H1 (cell line): ENCODE data around the gene CHMP1B. TPM values are rescaled to one million over a fixed set of nuclear protein-coding genes. Genes with fewer than 3 reads are reported as not detected.
A peak's percentile ranks its signal among the peaks of the same experiment; 100 is the strongest.

ENCODE experiments used
- CTCF ChIA-PET: fragments of 300-600 bp; sonication (Branson Sonifier 250); formaldehyde crosslinking; loops from one replicate; lab custom pipeline; 2021; ENCODE audit not compliant: partially characterized antibody; lab: Charles Lee
- POLR2A ChIA-PET: fragments of 300-600 bp; sonication (Branson Sonifier 250); formaldehyde crosslinking; loops from one replicate; lab custom pipeline; 2021; ENCODE audit warnings: inconsistent platforms; ENCODE audit not compliant: partially characterized antibody; lab: Charles Lee
- DNase-seq, 2 experiments: peaks; one replicate each; pipeline versions ENCODE4 v3.0.0 to v3.0.0-alpha.2; 2010 to 2022; ENCODE audit warnings: low spot score in 2 of 2, low read depth in 1 of 2, mixed read lengths in 1 of 2
- FAIRE-seq: peaks from 2 replicates; lab custom pipeline; 2011; peaks lifted over from hg19 to GRCh38; lab: Jason Lieb, UNC
- H2AFZ ChIP-seq: 2 replicates; pipeline ENCODE4 v1.8.1; 2012; ENCODE audit warnings: low read length, inconsistent platforms
- H2AK5ac ChIP-seq: 2 replicates; pipeline ENCODE4 v1.6.1; 2013; ENCODE audit warnings: low read depth, low read length
- H2BK120ac ChIP-seq: replicated peaks from 2 replicates; pipeline ENCODE3; 2013; ENCODE audit warnings: low read depth, low read length, inconsistent platforms
- H2BK12ac ChIP-seq: 2 replicates; pipeline ENCODE4 v1.6.1; 2013; ENCODE audit warnings: low read depth, low read length
- H2BK15ac ChIP-seq: 2 replicates; pipeline ENCODE4 v1.6.1; 2013; ENCODE audit warnings: low read length
- H2BK20ac ChIP-seq: 2 replicates; pipeline ENCODE4 v1.6.1; 2013; ENCODE audit warnings: low read length
- H2BK5ac ChIP-seq: 2 replicates; pipeline ENCODE4 v1.6.1; 2013; ENCODE audit warnings: low read depth, low read length
- H3K14ac ChIP-seq: 2 replicates; pipeline ENCODE4 v1.6.1; 2013; ENCODE audit warnings: inconsistent platforms; ENCODE audit not compliant: insufficient read length
- H3K18ac ChIP-seq: 2 replicates; pipeline ENCODE4 v1.6.1; 2013; ENCODE audit warnings: low read length; ENCODE audit errors: extremely low read depth
- H3K23ac ChIP-seq: 2 replicates; pipeline ENCODE4 v1.6.1; 2013; ENCODE audit warnings: inconsistent platforms; ENCODE audit not compliant: insufficient read length
- H3K23me2 ChIP-seq: 2 replicates; pipeline ENCODE4 v1.6.1; 2013; ENCODE audit warnings: low read depth, low read length
- H3K27ac ChIP-seq: 2 replicates; pipeline ENCODE4 v1.6.1; 2011; ENCODE audit warnings: low read depth, low read length, inconsistent platforms
- H3K27me3 ChIP-seq, 4 experiments: replicated peaks in 1 of 4; 1 replicate in 1 of 4; 2 replicates in 3 of 4; pipeline versions ENCODE4 v1.6.1 to v1.8.1; 2011 to 2013; ENCODE audit warnings: low read length in 3 of 4, mild to moderate bottlenecking in 3 of 4, inconsistent platforms in 2 of 4, mixed read lengths in 2 of 4, moderate library complexity in 1 of 4; ENCODE audit not compliant: control insufficient read depth in 3 of 4, insufficient read depth in 3 of 4; ENCODE audit errors: extremely low read depth in 1 of 4
- H3K36me3 ChIP-seq, 4 experiments: 2 replicates each; pipeline versions ENCODE4 v1.6.1 to v1.8.1; 2011 to 2013; ENCODE audit warnings: mild to moderate bottlenecking in 4 of 4, low read length in 3 of 4, moderate library complexity in 2 of 4, control low read depth in 1 of 4, inconsistent platforms in 1 of 4; ENCODE audit not compliant: insufficient read depth in 4 of 4, control insufficient read depth in 2 of 4
- H3K4ac ChIP-seq: replicated peaks from 2 replicates; pipeline ENCODE3; 2013; ENCODE audit warnings: low read length, low read depth, mixed read lengths, inconsistent platforms; ENCODE audit not compliant: insufficient read length
- H3K4me1 ChIP-seq, 4 experiments: replicated peaks in 1 of 4; 1 replicate in 1 of 4; 2 replicates in 3 of 4; pipeline versions ENCODE4 v1.6.1 to v1.8.1; 2011 to 2013; ENCODE audit warnings: low read length in 3 of 4, inconsistent platforms in 2 of 4, mixed read lengths in 1 of 4; ENCODE audit not compliant: insufficient read depth in 4 of 4, control insufficient read depth in 3 of 4
- H3K4me2 ChIP-seq, 2 experiments: 2 replicates each; pipeline versions ENCODE4 v1.6.1 to v1.8.1; 2011 to 2013; ENCODE audit warnings: low read depth in 2 of 2, low read length in 2 of 2, control low read depth in 1 of 2, inconsistent platforms in 1 of 2, mild to moderate bottlenecking in 1 of 2; ENCODE audit not compliant: insufficient read depth in 1 of 2
- H3K4me3 ChIP-seq, 4 experiments: fragments of 200-600, 300-600 bp in 1 of 4; sonication (generic), shearing (Covaris generic), sonication (Bioruptor Twin) in 1 of 4; 2 replicates each; pipeline versions ENCODE4 v1.5.1 to v1.8.1; 2011 to 2016; ENCODE audit warnings: low read length in 4 of 4, low read depth in 3 of 4, control low read depth in 2 of 4, inconsistent platforms in 2 of 4, mild to moderate bottlenecking in 2 of 4, mixed read lengths in 1 of 4, moderate library complexity in 1 of 4; ENCODE audit not compliant: insufficient read depth in 2 of 4; ENCODE audit errors: extremely low read depth in 1 of 4
- H3K56ac ChIP-seq: replicated peaks from 2 replicates; pipeline ENCODE3; 2013; ENCODE audit warnings: low read depth, mild to moderate bottlenecking, mixed read lengths, low read length, inconsistent platforms; ENCODE audit not compliant: insufficient read length
- H3K79me1 ChIP-seq: 2 replicates; pipeline ENCODE4 v1.6.1; 2013; ENCODE audit warnings: low read depth, low read length, control low read depth
- H3K79me2 ChIP-seq, 2 experiments: 2 replicates each; pipeline versions ENCODE4 v1.6.1 to v1.8.1; 2012 to 2013; ENCODE audit warnings: low read length in 2 of 2, mild to moderate bottlenecking in 2 of 2, inconsistent platforms in 1 of 2; ENCODE audit not compliant: insufficient read depth in 2 of 2, control insufficient read depth in 1 of 2
- H3K9ac ChIP-seq, 4 experiments: replicated peaks in 1 of 4; 1 replicate in 1 of 4; 2 replicates in 3 of 4; pipeline versions ENCODE4 v1.6.1 to v1.8.1; 2011 to 2013; ENCODE audit warnings: low read depth in 3 of 4, low read length in 3 of 4, control low read depth in 2 of 4, mild to moderate bottlenecking in 2 of 4, moderate library complexity in 2 of 4, inconsistent platforms in 1 of 4; ENCODE audit errors: extremely low read depth in 1 of 4
- H3K9me3 ChIP-seq, 2 experiments: 2 replicates each; pipeline versions ENCODE4 v1.6.1 to v1.8.1; 2012 to 2013; ENCODE audit warnings: mild to moderate bottlenecking in 2 of 2, moderate library complexity in 2 of 2, control low read depth in 1 of 2, inconsistent platforms in 1 of 2, low read depth in 1 of 2, low read length in 1 of 2, mixed read lengths in 1 of 2; ENCODE audit not compliant: insufficient read depth in 2 of 2
- H4K20me1 ChIP-seq, 2 experiments: replicated peaks in 1 of 2; 2 replicates each; pipeline versions ENCODE3 to v1.8.1; 2011 to 2013; ENCODE audit warnings: inconsistent platforms in 2 of 2, low read length in 2 of 2, mild to moderate bottlenecking in 1 of 2; ENCODE audit not compliant: insufficient read depth in 2 of 2, control insufficient read depth in 1 of 2
- H4K5ac ChIP-seq: 2 replicates; pipeline ENCODE4 v1.6.1; 2013; ENCODE audit warnings: low read length, low read depth, mixed read lengths, inconsistent platforms; ENCODE audit not compliant: insufficient read length
- H4K8ac ChIP-seq: 2 replicates; pipeline ENCODE4 v1.8.0; 2013; ENCODE audit warnings: mild to moderate bottlenecking, moderate library complexity, low read length, inconsistent platforms; ENCODE audit not compliant: insufficient read depth; ENCODE audit errors: extremely low read depth
- H4K91ac ChIP-seq: replicated peaks from 2 replicates; pipeline ENCODE3; 2013; ENCODE audit warnings: low read length, mixed read lengths, inconsistent platforms; ENCODE audit not compliant: insufficient read length
- ATF3 ChIP-seq: IDR thresholded peaks from 2 replicates; pipeline ENCODE4 v1.6.1; 2011; ENCODE audit warnings: low read depth, mild to moderate bottlenecking, low read length; ENCODE audit not compliant: insufficient read depth
- MAX ChIP-seq: IDR thresholded peaks from 2 replicates; pipeline ENCODE4 v1.6.1; 2012; ENCODE audit warnings: inconsistent platforms
- SUZ12 ChIP-seq: fragments of 200-600 bp; sonication (generic); IDR thresholded peaks from 2 replicates; pipeline ENCODE4 v1.6.1; 2012; ENCODE audit warnings: mild to moderate bottlenecking, inconsistent platforms, low read length, moderate library complexity, mixed read lengths
- WGBS, 2 experiments: shearing (Covaris generic) in 1 of 2; methylation state at CpG; one replicate each; pipeline versions ENCODE4 v1.1.6 to v1.1.7; 2013 to 2015; ENCODE audit warnings: low lambda C conversion rate in 2 of 2, mixed read lengths in 2 of 2, inconsistent platforms in 1 of 2, low coverage in 1 of 2, missing lambda C conversion rate in 1 of 2; ENCODE audit not compliant: insufficient replicate concordance in 2 of 2, insufficient coverage in 1 of 2, insufficient read length in 1 of 2; ENCODE audit errors: extremely low coverage in 1 of 2, missing lambda C conversion rate in 1 of 2; 5-methylcytosine and 5-hydroxymethylcytosine counted together
- polyA plus RNA-seq, 7 experiments: library from polyadenylated mRNA; depleted of rRNA in 3 of 7; stranded (reverse) in 5 of 7; unstranded in 2 of 7; fragments of >200 nt in 5 of 7; fragments of 200-250 nt in 2 of 7; gene quantifications; 1 replicate in 5 of 7; 2 replicates in 1 of 7; 4 replicates in 1 of 7; pipeline versions ENCODE4 v1.2.1 to v1.2.3, GENCODE V29; 2011 to 2013; ENCODE audit warnings: missing spikeins in 2 of 7, mixed read lengths in 2 of 7
- total RNA-seq: library from RNA; stranded (reverse); fragmentation: NEBNext Ultra II Directional; extraction: Animal tissue kit (Norgen Biotek cat#: 25700); gene quantifications from 2 replicates; pipeline ENCODE4 v1.2.1, GENCODE V29; 2021

The CHMP1B gene
- total and polyA plus RNA-seq, 2 of the 8 experiments (the other 6 are each of a cell fraction or from before 2014, with no cell fraction given) = 30.5 to 43.2 TPM

- FAIRE-seq (no peak), DNase-seq (no peak)
- no peak overlapping the region for H3K14ac ChIP-seq
- H3K23me2 ChIP-seq = no peaks in the 10 kb centered on the region
- no peak overlapping the region for H4K91ac ChIP-seq
- H2BK20ac ChIP-seq = no peak overlapping the region
- no peak overlapping the region for H4K5ac ChIP-seq
- no peak overlapping the region for H3K4ac ChIP-seq
- no peak overlapping the region for H2AFZ ChIP-seq
- H3K56ac ChIP-seq = no peak overlapping the region
- H3K4me3 ChIP-seq = no peak overlapping the region
- H2BK15ac ChIP-seq = no peak overlapping the region
- peaks cover 0 to 4% (median 1%) of the 10 kb centered on the region in 4 experiments; a peak in 2 of 7 replicates for H3K4me1 ChIP-seq
- POLR2A ChIA-PET = interaction anchor here (0.8 to 1.1 kb wide), 2 partner anchors 9 to 13 kb away, joined by 4 to 5 read pairs; no protein-coding TSS in a partner anchor
- H2BK12ac ChIP-seq = no peak overlapping the region
- no peak overlapping the region for H3K4me2 ChIP-seq
- TF ChIP-seq SUZ12 = no peak
- TF ChIP-seq MAX = 0 out of 2 replicates have a peak, but pooled peaks have one; percentile 28
- TF ChIP-seq ATF3 = no peak
- H2BK120ac ChIP-seq = no peak overlapping the region
- H3K36me3 ChIP-seq = peaks cover 0 to 10% (median 4%) of the 10 kb centered on the region in 4 experiments; a peak in 4 of 8 replicates
- no peaks in the 10 kb centered on the region for H3K79me2 ChIP-seq
- no peak overlapping the region for H2AK5ac ChIP-seq
- H4K20me1 ChIP-seq = peaks cover 0 to 4% of the 10 kb centered on the region in 2 experiments
- no peaks in the 10 kb centered on the region for H3K27me3 ChIP-seq
- H3K79me1 ChIP-seq = no peaks in the 10 kb centered on the region
- H3K18ac ChIP-seq = no peak overlapping the region
- 0 out of 2 replicates have a peak overlapping the region, but pooled peaks have one; percentile 22 for H2BK5ac ChIP-seq
- CTCF ChIA-PET = interaction anchor here (0.6 to 2.2 kb wide), 11 partner anchors 9 to 154 kb away, joined by 3 to 11 read pairs (median 3); no protein-coding TSS in a partner anchor
- no peak overlapping the region for H4K8ac ChIP-seq
- no peak overlapping the region for H3K9ac ChIP-seq
- WGBS, 2 experiments = 85% methylated on average over 19 of the region's 19 CpGs; no CpG with 5 or more reads in 1 of the 2 experiments
- H3K27ac ChIP-seq = peak overlapping the region; percentile 24; the same call in 1 of the 2 replicates
- no peak overlapping the region for H3K23ac ChIP-seq
- no peaks in the 10 kb centered on the region for H3K9me3 ChIP-seq
These were observed 35.4 kb downstream of the CHMP1B start for GRCh38 chr18:11886577-11887110.
